ENCODE results near the gene MAP2K3.

MAP2K3 gene

DNA sequence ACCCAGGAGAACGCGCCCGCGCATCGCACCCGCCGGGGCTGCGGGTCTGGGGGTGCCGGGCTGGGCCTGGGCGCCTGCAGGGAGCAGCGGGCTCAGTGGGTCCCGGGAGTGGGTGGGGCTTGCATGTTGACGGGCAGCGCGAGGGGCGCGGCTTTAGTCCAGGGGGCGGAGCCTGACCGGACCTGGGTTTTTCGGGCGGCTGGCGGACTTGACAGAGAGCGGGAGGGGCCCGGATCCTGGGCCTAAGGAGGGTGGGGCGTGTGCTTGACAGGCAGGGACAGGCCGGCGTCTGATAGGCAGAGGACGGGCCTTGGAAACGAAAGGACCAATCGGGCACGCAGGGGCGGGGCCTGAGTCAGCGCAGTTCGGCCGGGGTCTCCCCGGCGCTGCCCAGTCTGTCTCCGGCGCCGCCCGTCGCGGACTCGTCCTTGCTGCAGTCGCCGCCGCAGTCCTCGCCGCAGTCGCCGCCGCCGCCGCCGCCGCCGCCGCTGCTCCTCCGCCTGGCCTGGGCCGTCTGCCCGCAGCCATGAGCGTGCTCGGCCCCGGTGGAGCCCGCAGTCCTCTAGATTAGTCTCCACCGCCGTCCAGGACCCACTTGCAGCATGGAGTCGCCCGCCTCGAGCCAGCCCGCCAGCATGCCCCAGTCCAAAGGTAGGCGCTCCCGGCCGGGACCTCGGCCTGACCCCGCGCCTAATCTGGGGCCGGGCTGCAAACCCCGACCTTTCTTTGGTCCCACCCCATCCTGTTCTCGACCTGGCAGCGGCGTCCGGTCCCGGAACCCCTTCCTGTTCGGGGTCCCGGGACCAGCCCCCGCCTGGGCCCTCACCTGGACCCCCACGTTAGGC lies at the start of gene MAP2K3:
MAP2K3 (plus strand) TSS at position 393 of the 845 bp plus-strand sequence; CDS start at position 603, 210 bp downstream.
- DNase-seq, result peak; percentile 97

DNA sequence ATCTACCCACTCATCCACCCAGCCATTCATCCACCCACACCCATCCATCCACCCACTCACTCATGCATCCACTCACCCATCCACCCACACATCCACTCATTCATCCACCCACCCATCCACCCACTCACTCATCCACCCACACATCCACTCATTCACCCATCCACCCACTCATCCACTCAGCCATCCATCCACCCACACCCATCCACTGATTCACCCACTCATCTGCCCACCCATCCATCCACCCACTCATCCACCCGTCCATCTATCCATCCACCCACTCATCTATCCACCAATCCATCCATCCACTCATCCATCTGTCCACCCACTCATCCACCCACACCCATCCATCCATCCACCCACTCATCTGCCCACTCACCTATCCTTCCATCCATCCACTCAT lies 48.6 kb upstream of the MAP2K3 start:
- no peak for DNase-seq

DNA sequence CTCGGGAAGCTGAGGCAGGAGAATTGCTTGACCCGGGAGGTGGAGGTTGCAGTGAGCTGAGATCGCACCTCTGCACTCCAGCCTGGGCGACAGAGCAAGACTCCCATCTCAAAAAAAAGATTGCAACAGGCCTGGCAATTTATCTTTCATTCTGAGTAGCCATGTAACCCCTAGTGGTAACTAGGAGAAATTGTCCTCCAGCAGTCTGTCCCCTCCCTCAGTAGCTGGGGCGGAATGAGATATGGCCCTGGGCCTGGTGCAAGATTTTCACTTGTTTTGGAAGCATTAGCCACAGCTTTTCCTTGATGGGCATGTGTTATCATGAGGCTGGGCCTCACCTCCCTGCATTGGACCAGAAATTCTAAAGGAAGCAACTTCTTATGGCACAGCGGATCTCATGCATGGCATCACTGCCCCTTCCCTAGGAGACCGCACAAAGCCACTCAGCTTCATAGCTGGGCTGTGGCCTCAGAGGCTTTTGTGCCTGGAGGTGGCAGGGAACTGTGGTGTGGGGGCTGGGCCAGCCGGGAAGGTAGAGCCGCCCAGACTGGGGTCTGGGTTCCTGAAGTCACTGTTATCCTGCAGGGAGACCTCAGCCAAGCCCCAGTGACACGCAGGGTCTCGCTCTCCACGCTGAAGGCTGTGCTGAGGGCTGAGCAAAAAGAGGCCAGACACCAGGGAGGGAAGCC lies 44.7 kb upstream of the MAP2K3 start:
- DNase-seq, result peak; percentile 34

DNA sequence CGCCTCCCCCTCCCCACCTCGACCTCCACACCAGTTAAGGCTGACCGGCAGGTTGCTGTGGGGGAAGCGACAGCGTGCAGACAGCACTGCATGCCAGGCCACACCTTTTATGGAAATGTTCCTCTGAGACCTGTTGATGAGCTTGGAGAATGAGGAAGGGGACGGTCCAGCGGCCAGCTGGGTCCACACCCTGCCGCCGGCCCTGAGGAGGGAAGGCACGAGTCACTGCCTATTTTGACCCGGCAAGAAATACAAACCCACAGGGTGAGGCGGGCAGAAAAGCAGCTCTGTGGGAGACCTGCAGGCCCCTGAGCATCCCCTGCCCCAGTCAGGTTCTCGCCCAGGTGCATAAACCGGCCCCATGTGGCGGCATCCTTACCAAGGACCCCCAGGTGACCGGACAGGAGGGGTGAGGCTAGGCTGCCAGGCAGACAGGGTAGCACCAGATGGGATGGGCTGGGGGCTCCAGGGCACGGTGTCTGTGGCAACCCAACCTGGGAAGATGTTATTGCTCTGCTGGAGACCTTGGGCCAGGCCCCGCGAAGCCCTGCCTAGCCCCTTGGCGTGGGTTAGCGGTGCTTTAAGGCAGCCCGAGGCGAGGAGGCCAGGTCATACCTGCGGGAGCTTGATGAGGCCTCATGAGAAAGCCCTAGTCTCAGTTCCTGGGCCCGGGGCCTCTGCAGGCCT lies 44.0 kb upstream of the MAP2K3 start:
- DNase-seq, result no peak

DNA sequence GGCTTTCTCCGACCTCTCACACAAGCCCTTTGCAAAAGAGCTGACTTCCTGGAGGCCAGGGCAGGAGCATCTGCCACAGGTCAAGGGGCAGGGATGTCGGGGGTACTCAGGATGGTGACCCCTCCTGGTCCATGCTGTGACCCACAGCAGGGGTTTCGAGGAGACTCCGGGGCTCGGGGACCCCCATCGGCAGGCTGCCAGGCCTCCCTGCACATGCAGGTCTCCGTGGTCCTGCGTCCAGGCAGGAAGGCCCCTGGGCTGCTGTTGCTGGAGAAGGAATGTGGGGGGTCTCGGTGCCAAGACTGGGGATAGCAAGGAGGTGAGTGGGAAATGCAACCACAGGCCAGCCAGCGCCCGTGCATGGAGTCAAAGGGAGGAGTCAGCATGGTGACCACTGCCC lies 42.9 kb upstream of the MAP2K3 start:
- DNase-seq, result no peak

DNA sequence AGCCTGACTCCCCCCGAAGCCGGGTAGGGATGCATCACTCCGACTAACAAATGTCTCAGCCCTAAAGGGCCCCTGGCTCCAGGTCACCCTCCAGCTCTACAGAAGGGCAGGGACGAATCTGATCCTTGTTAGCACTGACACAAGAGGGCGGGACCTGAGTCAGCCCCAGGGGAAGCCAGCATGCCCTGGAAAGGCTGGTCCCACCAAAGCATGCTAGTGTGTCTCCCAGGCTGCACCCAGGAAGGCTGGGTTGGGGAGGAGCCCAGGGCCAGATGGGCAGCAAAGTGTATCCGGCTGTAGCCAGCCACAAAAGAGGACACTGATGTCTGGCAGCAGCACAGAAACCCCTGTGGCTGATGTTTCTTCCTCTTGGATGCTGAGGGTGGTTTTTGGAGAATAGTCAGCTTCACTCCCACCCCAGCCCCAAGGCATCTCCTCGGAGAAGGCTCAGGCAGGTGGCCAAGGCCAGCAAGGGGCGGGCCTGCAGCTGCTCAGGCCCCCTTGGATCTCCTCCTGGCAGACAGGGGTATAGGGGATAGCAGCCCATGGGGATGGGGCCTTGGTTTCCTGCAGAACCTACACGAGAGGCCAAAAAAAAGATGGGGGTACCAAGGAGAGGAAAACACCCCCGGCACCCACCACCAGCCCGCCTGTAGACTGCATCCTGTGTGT lies 42.3 kb upstream of the MAP2K3 start:
- DNase-seq, result no peak

DNA sequence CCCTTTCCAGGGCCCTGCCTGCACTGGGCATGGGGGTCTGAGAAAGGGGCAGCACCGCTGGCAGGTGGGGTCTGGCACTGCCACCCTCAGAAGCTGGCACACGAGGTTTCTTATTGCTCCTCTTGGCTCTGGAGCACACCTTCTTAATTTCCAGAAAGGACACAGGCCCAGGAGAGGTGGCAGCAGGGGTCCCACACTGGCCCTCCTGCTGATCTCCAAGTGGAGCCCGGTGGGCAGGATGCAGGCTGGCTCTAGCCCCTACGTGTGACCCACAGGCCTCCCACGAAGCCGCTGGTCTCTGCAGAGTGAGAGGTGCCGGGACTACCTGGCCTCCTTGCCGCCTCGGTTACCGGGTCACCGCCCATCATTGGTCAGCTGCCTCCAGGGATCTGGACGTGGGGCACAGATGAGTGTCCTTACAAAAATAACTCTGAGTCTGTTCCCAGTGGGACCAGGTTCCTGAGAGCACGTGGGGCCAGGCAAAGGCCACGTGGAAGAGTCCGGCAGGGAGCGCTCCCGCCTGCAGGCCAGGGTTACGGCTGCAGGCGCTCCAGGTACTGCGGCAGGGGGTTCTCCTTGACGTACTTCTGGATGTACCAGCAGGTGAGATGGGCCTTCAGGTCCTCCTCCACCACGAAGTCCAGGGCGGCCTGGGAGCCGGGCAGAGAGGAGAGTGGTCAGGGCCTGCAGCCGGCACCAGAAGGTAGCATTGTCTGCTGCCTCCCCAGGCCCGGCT lies 41.6 kb upstream of the MAP2K3 start:
- no peak for DNase-seq

DNA sequence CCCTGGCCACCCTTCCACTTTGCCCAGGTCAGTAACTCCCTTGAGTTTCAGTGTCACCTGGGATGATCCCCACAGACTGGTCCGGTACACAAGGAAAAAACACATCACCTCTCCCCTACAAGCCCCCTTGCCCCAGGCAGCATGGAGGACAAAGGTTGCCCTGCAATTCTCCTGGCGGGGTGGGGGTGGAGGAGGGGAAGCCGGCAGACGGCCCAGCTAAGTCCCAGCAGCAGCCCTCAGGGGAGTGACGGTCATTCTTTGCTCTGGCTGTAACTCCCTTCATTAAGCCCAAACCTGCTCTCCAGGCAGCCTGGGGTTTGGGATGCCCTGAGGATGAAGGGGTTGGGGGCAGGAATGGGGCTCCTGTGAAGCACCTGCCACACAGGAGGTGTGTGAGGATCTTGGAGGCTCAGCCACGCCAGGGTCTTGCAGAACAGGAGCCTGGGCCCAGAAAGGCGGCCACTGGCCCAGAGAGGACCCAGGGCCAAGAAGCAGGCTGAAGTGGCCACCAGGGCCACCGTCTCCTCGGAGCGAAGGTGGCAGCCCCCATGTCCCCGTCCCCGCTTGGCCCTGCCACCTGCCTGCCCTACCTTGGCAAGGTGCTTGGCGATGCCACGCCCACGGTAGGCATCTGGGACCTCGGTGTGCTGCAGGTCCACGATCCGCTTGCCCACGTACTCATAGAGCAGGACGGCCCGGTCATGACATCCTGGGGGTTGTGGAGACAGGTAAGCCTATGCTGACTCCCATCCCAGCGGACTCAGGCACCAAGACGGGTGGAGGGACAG lies 40.8 kb upstream of the MAP2K3 start:
- no peak for DNase-seq

DNA sequence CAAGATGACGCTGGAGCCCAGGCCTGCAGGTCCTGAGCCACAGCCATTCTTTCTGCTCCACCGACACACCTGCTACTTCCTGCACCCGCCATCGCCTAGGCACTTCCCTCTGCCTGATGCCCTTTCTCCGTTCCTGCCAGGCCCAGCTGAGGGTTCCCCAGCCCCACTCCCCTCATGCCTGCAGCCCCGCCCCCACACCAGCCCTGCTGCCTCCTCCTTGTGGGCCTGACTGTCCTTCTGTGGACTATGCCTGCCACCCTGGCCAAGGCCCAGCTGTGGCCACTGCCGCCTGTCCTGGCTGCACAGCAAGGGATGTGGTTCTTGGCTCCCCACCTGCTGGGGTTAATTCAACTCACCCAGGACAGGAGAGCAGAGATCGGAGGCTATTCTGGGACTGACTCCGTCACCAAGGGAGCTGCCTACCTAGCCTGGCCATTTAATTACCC lies 38.8 kb upstream of the MAP2K3 start:
- DNase-seq, result no peak

DNA sequence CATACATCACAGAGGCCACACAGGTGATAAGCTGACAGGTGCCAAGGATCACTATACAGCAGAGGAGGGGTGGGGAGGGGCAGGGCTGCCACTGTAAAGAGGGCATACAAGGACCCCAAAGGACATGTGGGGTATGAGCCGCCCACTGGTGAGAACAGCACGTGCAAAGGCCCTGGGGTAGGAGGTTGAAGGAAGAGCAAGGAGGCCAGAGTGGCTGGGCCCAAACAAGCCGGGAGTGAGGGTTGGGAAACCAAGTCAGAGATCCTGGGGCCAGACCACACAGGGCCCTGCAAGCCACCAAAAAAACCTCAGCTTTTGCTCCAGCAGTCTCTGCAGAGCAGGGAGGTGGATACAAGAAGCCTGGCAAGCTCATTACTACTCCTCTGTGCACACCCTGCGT lies 37.8 kb upstream of the MAP2K3 start:
- DNase-seq, result no peak

DNA sequence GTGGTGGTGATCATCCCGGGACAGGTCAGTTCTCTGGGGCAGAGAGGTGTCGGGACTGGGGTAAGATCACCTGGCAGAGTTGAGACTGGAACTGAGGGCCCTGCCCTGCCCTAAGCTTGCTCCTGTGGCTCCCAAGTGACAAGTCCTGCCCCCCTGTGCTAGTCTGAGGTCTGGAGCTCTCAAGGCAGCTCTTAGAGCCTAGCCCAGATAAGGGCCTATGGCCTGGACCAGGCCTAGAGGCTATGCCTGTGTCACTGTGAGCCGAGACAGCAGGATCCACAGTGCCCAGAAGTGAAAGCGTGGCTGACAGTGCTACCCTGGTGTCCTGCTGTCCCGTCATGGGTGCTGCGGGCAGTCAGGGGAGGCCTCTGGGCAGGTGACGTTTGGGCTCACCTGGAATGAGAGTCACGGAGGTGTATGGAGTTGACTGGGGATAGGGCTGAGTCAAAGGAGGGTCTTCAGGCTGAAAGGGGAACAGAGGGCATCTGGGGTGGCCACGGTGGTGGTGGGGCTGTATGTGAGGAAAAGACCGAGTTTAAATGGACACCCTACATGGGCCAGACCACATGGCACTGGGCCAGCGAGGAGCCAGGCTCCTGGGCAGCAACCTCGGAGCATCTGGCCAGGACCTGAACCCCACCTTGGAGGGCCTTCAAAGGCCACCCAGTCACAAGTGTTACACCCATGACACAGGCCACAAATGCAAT lies 36.8 kb upstream of the MAP2K3 start:
- no peak for DNase-seq

DNA sequence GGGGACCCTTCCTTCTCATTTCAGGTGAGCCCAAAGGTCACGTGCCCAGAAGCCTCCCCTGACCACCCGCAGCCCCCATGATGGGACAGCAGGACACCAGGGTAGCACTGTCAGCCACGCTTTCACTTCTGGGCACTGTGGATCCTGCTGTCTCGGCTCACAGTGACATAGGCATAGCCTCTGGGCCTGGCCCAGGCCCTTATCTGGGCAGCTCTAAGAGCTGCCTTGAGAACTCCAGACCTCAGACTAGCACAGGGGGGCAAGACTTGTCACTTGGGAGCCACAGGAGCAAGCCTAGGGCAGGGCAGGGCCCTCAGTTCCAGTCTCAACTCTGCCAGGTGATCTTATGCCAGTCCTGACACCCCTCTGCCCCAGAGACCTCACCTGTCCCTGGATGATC lies 36.0 kb upstream of the MAP2K3 start:
- no peak for DNase-seq

DNA sequence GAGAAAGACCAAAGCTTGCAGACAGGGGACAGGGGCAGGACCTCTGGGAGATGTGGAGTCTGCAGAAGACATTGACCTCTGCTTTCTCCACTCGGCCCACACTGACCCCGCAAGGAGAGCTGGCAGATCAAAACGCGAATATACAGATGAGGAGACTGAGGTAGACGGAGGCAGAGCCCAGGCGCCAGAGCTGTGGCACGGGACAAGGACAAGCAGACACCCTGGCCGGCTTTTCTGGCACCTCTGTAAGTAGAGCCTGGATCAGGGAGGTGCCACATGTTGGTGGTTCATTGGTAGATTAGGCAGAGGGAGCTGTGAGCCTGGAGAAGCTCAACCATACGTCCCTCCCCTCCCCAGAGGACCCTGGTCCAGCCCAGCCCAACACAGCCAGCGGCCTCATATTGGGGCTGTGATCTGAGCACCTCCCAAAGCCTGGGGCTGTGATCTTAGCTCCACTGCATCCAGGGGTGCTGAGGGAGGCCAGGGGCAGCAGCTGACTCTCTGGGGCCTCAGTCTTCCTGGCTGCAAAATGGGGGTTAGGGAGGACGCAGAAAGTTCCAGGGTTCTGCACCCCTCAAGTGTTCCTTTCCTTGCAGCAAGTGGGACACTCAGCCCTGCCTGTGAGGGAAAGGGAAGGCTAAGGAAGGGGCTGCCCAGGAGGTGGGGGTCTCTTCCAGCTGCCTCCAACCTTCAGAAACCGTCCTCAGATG lies 35.3 kb upstream of the MAP2K3 start:
- DNase-seq, result no peak

DNA sequence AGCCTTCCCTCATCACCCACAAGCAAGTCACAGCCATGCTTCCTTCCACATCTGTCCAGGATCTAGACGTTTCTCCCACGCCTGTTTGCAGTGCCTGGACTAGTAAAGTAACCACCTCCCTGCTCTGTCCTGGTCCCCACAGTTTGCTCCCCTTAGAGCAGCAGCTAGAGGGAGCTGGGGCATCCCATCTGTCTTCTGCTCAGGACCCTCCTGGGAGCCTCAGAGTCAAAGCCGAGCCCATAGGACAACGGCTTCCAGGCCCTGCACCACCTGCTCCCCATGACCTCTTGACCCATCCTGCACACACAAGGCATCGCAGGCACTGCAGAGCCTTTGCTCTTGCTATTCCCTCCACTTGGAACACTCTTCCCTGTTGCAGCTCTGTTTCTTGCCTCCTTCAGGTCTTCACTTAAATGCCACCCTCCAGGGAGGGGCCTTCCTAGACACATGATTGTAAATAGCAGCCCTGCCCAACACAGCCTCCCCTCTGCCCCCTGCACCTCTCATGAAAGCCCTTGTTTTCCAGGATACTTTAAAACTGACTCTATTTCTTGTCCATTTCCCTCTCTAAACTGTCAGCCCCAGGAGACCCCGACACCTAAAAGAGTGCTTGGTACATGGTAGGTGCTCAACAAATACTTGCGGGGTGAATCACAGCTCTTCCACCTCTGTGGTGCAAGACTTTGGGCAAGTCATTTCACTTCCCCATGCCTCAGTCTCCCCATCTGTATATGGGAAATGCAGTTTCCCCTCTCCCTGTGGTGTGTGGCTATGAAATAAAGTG lies 34.4 kb upstream of the MAP2K3 start:
- no peak for DNase-seq

DNA sequence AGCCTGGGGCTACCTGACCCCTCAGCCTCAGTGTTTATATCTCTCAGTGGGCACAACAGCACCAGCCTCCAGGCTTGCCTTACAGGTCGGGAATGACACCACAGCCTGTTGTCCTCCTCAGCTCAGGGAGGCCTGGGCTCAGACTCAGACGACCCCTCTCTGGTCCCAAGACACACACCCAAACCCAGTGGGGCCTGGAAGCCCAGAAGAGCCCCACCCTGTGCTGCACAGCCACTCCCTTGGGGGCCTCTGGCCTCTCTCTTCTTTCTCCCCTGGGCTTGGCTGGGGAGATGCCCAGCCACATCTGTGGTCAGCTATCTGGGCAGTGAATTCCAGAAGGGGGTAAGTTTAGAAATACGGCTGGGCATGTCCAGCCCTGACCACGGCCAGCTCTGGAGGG lies 33.7 kb upstream of the MAP2K3 start:
- DNase-seq, result no peak

DNA sequence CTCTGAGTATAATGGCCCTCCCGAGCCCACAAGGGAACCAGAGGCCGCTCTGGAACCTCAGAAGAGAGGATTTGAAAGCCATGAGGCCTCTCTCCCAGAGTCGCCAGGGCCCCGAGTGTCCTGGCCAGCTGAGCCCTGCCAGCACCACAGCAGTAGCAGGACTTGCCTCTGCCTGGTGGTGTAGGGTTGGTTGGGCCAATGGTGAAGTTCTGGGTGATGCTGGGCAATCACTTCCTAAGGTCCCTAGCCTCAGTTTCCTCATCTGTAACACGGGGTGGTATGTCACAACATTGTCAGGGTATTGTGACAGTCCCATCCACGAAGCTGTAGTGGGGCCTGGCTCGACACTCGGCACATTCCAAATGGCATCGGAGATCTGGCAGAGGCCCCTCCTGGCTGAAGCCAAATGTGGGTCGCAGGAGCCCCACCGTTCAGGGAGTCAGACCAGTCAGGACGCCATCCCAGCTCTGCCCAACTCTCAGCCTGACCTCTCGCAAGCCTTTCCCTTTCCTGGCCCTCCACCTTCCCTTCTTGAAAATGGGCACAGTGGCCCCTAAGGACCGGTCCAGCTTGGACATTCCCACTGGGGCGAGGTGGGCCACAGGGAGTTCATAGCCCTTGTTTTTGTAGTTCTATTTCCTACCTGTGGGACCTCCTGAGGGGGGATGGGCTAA lies 33.0 kb upstream of the MAP2K3 start:
- DNase-seq, result no peak

DNA sequence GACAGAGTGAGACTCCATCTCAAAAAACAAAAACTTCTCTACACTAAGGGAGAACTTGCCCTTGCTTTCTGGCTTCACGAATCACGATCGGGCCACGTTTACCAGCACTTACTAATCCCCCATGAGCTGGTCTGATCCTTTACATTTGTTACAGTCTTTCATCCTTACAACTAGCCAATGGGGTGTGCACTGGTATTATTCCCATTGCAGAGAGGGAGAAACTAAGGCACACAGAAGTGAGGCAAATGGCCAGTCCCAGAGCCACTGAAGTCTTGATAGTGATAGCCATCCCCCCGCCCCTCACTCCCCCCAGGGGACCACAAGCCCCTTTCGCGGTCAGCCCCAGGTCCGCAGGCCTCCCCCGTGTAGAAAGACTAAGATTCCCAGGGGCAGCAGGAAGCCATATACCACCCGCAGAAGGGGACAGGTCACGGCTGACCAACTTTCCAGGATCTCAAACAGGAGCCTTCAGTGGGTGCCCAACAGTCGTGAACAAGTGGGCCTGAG lies 32.2 kb upstream of the MAP2K3 start:
- DNase-seq, result no peak

DNA sequence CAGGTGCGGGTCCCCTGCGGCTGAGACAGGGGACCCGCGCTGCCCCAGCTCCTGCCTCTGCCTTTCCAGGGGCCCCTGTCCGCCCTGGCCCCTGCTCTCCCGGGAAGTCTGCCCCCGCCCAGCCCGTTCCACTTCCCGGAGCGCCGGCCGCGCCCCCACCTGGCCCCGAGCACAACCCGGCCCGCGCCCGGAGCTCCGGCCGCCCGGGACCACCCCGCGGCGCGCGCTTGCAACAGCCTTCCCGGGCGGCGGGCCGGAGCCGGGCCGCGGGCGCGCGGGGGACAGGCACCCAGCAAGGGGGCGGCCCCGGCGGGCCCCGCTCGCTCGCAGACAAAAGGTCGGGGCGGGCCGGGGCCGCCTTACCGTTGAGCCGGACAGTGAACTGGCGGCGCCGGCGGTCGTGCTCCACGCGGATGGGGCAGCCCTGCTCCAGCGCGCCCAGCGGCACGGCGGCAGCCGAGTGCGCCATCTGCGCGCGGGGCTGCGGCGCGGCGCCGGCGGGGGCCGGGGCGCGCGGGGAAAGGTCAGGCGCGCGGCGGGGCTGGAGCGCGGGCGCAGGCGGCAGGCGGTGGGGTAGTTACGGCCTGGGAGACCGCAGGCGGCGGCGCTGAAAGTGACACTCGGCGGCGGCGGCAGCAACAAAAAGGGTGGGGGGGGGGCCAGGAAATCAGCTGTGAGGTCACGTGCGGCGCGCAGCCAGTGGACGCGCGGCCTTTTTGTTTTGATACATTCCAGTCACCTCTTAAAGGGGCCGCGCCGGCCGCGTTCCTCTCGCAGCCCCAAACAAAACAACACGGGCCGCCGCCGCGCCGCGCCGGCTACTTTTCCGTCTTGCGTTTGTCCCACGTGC lies 31.5 kb upstream of the MAP2K3 start, which contains the start of gene NATD1:
NATD1 (minus strand) TSS at position 615 of the 850 bp plus-strand sequence; CDS start at position 469, 146 bp downstream.
- DNase-seq, result peak; percentile 83
